Putamen (tissue), 1 donor: Measurements from ENCODE around the gene ASPRV1.
"Not testable (repeated sequence)": the region's sequence is repeated elsewhere in the genome, so short reads cannot be mapped to it uniquely, and the experiment has no call there.

Experiments used
- DNase-seq: peaks from one replicate; pipeline ENCODE4 v3.0.0-alpha.2; 2016; ENCODE audit warnings: low spot score

Gene ASPRV1

GRCh38 chr2:69959425-69959824 is 2.0 kb downstream of the ASPRV1 start:
- no peak for DNase-seq

- no peak for DNase-seq
These were observed 3.0 kb downstream of the ASPRV1 start for GRCh38 chr2:69958480-69958879.

- no peak for DNase-seq
These were observed 3.5 kb downstream of the ASPRV1 start for GRCh38 chr2:69957965-69958364.

GRCh38 chr2:69956475-69956979 is 4.9 kb downstream of the ASPRV1 start:
- DNase-seq: no peak

- DNase-seq: no peak
These were observed 6.4 kb downstream of the ASPRV1 start for GRCh38 chr2:69955029-69955428.

GRCh38 chr2:69954084-69954483 is 7.3 kb downstream of the ASPRV1 start:
- no peak for DNase-seq

GRCh38 chr2:69952336-69953115 is 8.9 kb downstream of the ASPRV1 start:
- DNase-seq: no peak

GRCh38 chr2:69950671-69951070 is 10.8 kb downstream of the ASPRV1 start:
- DNase-seq: not testable (repeated sequence)

- DNase-seq: no peak
These were observed 11.2 kb downstream of the ASPRV1 start for GRCh38 chr2:69950241-69950640.

GRCh38 chr2:69948963-69949645 is 12.3 kb downstream of the ASPRV1 start:
- DNase-seq: no peak

GRCh38 chr2:69948032-69948962 is 13.1 kb downstream of the ASPRV1 start:
- no peak for DNase-seq

GRCh38 chr2:69947325-69947931 is 14.0 kb downstream of the ASPRV1 start:
- DNase-seq: no peak

- DNase-seq: no peak
These were observed 14.8 kb downstream of the ASPRV1 start for GRCh38 chr2:69946351-69947324.

GRCh38 chr2:69945941-69946340 is 15.5 kb downstream of the ASPRV1 start:
- no peak for DNase-seq

GRCh38 chr2:69945441-69945840 is 16.0 kb downstream of the ASPRV1 start:
- DNase-seq: no peak

GRCh38 chr2:69944756-69945155 is 16.7 kb downstream of the ASPRV1 start:
- DNase-seq: no peak

- DNase-seq: no peak
These were observed 17.4 kb downstream of the ASPRV1 start for GRCh38 chr2:69943843-69944525.

- no peak for DNase-seq
These were observed 18.2 kb downstream of the ASPRV1 start for GRCh38 chr2:69943000-69943842.

GRCh38 chr2:69940691-69941090 is 20.7 kb downstream of the ASPRV1 start:
- no peak for DNase-seq
